Amniotic epithelial cell (primary cell): ENCODE measurements around the gene MGA.

Experiments used
- DNase-seq: peaks from one replicate; pipeline ENCODE4 v3.0.0-alpha.2; 2010; ENCODE audit warnings: low read depth

MGA gene

GRCh38 chr15:41806291-41807181 lies 146.3 kb downstream of the MGA start:
- peak; percentile 44 for DNase-seq

GRCh38 chr15:41809121-41809520 lies 148.9 kb downstream of the MGA start:
- DNase-seq, result no peak

- DNase-seq, result no peak
Measured at GRCh38 chr15:41809526-41810220, 149.5 kb downstream of the MGA start.

DNA sequence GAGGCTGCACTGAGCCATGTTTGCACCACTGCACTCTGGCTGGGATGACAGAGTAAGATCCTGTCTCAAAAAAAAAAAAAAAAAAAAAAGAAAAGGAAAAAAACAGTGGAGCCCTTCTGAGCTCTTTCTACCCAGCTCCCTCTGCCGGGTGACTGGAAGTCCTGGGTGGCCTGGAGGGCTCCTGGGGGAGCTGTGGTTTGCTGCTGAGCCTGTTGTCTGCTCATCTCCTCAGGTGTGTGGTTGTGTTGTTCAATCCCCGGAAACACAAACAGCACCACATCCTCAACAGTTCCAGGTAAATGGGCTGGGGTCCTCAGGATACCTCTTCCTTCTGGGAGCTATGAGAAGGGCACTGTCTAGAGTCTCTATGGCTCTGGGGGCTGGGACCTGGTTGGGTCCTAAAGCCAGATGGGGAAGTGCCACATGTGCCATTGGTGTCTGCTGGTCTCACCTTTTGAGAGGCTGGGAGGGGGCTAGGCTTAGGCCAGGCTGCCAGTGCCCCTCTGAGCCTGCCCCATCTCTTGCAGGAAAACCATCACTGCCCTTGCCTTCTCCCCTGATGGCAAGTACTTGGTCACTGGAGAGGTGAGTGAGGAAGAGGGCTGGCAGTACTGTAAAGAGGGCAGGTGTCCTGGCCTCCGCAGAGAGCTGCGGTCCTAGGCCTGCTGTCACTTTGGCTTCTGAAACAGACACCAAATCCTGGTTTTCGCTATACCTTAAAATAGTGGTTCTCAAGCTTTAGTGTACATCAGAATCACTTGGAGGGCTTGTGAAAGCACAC lies 150.6 kb downstream of the MGA start:
- DNase-seq, result no peak

DNA sequence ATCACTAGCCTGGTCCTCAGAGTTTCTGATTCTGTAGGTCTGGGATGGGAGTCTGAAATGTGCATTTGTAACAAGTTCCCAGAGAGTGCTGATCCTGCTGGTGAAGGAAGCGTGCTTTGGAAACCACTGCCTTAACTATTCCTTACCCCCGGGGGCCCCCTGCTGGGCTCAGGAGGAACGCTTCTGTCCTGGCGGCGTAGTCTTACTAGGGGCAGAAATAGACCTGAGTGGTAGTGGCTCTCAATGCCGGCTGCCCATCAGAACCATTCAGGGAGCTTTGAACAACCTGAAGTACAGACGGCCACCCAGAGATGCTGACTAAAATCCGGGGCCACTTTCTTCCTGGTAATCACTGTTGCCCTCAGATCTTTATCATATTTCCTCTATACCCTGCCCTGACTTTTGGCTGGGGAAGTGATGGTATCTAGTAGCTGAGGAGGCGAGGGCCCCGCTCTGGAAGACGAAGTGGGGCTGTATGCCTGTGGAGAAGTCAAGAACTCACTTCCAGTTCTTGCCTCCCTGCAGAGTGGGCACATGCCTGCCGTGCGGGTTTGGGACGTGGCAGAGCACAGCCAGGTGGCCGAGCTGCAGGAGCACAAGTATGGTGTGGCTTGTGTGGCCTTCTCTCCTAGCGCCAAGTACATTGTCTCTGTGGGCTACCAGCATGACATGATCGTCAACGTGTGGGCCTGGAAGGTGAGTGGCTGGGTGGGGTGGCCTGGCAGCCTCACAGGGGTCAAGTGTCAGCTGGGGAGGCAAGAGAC lies 151.4 kb downstream of the MGA start:
- DNase-seq, result peak; percentile 76

DNA sequence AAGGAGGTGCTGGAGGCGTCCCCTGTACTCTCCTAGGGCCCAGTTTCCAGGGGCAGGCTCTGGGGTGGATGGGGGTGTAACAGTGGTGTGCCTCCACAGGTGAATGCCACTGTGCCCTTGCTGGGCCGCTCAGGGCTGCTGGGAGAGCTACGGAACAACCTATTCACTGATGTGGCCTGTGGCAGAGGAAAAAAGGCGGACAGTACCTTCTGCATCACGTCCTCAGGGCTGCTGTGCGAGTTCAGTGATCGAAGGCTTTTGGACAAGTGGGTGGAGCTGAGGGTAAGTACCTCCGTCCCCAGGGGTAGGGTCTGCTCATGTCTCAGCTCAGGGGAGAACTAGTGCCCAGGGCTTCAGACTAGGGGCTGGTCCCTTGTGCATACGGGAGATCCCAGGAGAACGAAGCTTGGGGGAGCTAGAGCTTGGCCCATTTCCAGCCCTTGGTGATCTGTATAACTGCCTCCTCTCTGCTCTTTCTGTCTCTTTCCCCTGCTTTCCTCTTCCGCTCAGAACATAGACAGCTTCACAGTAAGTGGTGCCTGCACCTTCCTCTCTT lies 152.7 kb downstream of the MGA start:
- no peak for DNase-seq

DNA sequence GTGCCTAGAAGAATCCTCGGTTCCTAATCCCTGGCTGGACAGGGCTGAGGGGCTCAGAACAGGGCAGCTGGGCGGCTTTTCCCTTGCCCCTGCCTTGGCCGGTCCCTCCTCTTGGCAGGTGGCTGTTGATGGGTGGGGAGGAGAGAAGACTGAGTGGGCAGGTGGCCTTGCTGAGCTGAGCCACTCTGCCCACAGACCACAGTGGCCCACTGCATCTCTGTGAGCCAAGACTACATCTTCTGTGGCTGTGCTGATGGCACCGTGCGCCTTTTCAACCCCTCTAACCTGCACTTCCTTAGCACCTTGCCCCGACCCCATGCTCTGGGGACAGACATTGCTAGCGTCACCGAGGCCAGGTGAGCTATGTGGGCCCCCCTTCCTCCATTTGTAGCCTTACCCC lies 153.2 kb downstream of the MGA start:
- DNase-seq, result no peak

DNA sequence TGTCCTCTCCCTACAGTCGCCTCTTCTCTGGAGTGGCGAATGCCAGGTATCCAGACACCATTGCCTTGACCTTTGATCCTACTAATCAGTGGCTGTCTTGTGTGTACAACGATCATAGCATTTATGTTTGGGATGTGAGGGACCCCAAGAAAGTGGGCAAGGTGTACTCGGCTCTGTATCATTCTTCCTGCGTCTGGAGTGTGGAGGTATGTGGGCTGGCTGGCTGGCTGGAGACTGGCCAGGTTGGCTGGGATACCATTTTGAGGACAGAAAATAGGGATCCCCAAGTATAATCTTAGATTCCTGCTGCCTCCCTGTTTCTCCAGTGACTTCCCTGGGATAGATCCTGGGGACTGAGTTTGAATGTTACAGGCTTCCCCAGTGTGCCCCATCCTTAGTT lies 154.3 kb downstream of the MGA start:
- DNase-seq, result no peak

- no peak for DNase-seq
Measured at GRCh38 chr15:41816788-41817187, 156.6 kb downstream of the MGA start.

DNA sequence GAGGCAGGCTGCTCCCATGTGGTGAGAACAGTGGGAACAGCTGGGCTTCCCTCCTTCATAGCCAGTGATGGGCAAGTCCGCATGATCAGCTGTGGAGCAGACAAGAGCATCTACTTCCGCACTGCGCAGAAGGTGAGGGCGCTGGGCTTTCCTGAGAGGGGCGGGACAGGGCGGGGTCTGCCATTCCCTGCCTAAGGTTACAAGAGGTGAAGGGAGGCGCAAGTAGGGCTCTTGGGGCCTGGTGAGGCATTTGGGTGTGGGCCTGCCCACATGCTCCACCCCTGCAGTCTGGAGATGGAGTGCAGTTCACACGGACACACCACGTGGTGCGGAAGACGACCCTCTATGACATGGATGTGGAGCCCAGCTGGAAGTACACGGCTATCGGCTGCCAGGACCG lies 157.1 kb downstream of the MGA start:
- DNase-seq, result no peak

GRCh38 chr15:41817781-41818180 lies 157.6 kb downstream of the MGA start:
- no peak for DNase-seq

DNA sequence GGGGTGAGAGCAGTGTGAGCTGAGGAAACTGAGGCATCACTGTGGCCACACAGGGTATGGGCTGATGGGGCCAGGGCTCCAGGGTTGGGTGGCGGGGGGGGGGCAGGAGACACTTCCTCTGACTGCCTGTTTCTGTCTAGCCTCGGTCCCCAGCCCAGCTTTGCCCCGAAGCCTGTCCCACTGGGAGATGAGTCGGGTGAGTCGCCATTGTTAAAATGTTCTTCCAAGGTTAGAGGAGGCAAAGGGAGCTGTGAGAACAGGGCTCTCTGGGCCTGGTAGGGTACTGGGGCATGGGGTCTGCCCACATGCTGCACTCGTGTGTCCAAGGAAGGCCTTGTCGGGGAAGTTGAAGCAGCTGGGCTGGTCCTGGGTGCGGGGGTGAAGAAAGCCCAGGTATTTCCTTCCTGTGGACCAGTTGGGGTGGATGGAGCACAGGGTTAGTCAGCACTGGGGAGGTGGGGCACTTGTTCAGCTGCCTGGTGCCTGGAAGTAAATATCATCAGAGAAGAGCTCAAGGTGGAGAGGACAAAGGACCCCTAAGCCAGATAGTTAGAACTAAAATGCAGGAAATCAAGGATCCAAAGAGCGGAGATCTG lies 159.3 kb downstream of the MGA start:
- no peak for DNase-seq

- DNase-seq, result no peak
Measured at GRCh38 chr15:41820791-41821423, 160.7 kb downstream of the MGA start.

- no peak for DNase-seq
Measured at GRCh38 chr15:41821831-41822230, 161.6 kb downstream of the MGA start.

GRCh38 chr15:41822471-41822870 lies 162.3 kb downstream of the MGA start:
- no peak for DNase-seq
